Endodermal cell (in vitro differentiated cells): ENCODE data around the gene COL1A1. TPM values are rescaled to one million over a fixed set of nuclear protein-coding genes. Genes with fewer than 3 reads are reported as not detected.

Experiments used
- DNase-seq: peaks from one replicate; pipeline ENCODE4 v3.0.0-alpha.2; 2017
- H3K27ac ChIP-seq: 2 replicates; pipeline ENCODE4 v1.5.1; 2013; ENCODE audit warnings: mild to moderate bottlenecking, low read depth, low read length, moderate library complexity
- H3K27me3 ChIP-seq: 2 replicates; pipeline ENCODE4 v1.6.1; 2013; ENCODE audit warnings: mild to moderate bottlenecking, low read length, moderate library complexity; ENCODE audit not compliant: insufficient read depth, control insufficient read depth, poor library complexity, severe bottlenecking
- H3K36me3 ChIP-seq: 2 replicates; pipeline ENCODE4 v1.7.0; 2013; ENCODE audit warnings: mild to moderate bottlenecking, low read length, moderate library complexity; ENCODE audit not compliant: control insufficient read depth, insufficient read depth
- H3K4me1 ChIP-seq: one replicate; pipeline ENCODE4 v1.7.0; 2013; ENCODE audit warnings: low read length; ENCODE audit not compliant: control insufficient read depth, insufficient read depth
- H3K4me3 ChIP-seq: 2 replicates; pipeline ENCODE4 v1.5.1; 2013; ENCODE audit warnings: mild to moderate bottlenecking, low read length, moderate library complexity
- H3K9ac ChIP-seq: 2 replicates; pipeline ENCODE4 v1.6.1; 2013; ENCODE audit warnings: mild to moderate bottlenecking, low read length, moderate library complexity; ENCODE audit not compliant: poor library complexity, severe bottlenecking; ENCODE audit errors: extremely low read depth
- H3K9me3 ChIP-seq: 2 replicates; pipeline ENCODE4 v1.6.1; 2013; ENCODE audit warnings: mild to moderate bottlenecking, low read length, moderate library complexity; ENCODE audit not compliant: control insufficient read depth
- H3K27ac Mint-ChIP-seq: 2 replicates; pipeline ENCODE4 v1.8.0; 2020; ENCODE audit warnings: mixed read lengths
- H3K27me3 Mint-ChIP-seq: 2 replicates; pipeline ENCODE4 v1.8.0; 2021; ENCODE audit warnings: mild to moderate bottlenecking, mixed read lengths; ENCODE audit not compliant: insufficient read depth
- H3K36me3 Mint-ChIP-seq: 2 replicates; pipeline ENCODE4 v1.8.0; 2020; ENCODE audit warnings: low read depth, mixed read lengths
- H3K4me1 Mint-ChIP-seq: 2 replicates; pipeline ENCODE4 v1.8.0; 2020; ENCODE audit warnings: mixed read lengths
- H3K4me3 Mint-ChIP-seq: 2 replicates; pipeline ENCODE4 v1.8.0; 2020; ENCODE audit warnings: mild to moderate bottlenecking, moderate library complexity, mixed read lengths
- H3K9me3 Mint-ChIP-seq: 2 replicates; pipeline ENCODE4 v1.8.0; 2020; ENCODE audit warnings: mild to moderate bottlenecking, mixed read lengths
- WGBS, 2 experiments: methylation state at CpG; one replicate each; pipeline versions ENCODE4 v1.1.5 to v1.1.7; 2013; ENCODE audit warnings: missing lambda C conversion rate in 2 of 2, mixed read lengths in 1 of 2; ENCODE audit not compliant: insufficient coverage in 1 of 2, insufficient read length in 1 of 2; 5-methylcytosine and 5-hydroxymethylcytosine counted together
- total RNA-seq, 2 donors: library from RNA; stranded (reverse); fragmentation: NEBNext Ultra II Directional in 1 of 2; extraction: Animal tissue kit (Norgen Biotek cat#: 25700) in 1 of 2; gene quantifications; 2 replicates in 1 of 2; 3 replicates in 1 of 2; pipeline ENCODE4 v1.2.1, GENCODE V29; 2021
- TF ChIP-seq, protein P1 (sequence below): fragments of 200-600 bp; sonication (generic); conservative IDR thresholded peaks from 2 replicates; pipeline ENCODE4 v1.5.0; 2021; ENCODE audit warnings: antibody characterized with exemption, mild to moderate bottlenecking

COL1A1 gene
- total RNA-seq, 2 donors from 2014 or later: 62.2 to 85.6 TPM

DNA sequence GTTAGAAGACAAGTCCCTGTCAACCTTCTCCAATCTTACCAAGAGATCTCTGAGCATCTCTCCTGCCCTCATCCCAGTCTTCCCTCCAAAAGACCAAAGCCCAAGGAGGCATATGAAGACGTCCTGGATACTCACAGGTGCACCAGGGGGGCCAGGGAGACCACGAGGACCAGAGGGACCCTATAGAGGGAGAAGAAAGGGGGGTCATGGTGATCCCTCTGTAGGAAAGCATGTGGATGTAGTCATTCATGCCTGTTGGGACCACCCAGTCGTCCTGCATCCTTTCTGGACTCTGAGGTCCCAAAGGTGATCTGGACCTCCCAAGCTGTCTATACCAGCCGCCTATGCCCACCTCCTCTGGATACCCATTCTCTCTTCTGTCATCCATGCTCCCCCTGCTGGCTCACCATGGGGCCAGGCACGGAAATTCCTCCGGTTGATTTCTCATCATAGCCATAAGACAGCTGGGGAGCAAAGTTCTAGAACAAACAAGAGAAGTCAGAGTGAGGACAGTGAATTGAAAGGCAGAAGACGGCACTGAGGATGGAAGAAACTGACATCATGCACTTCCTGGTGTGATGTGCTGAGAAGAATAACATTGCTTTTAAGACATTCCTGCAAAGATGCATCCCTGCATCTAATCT lies 3.3 kb downstream of the COL1A1 start:
- Histone ChIP-seq H3K27me3 (peaks cover 23% of the 10 kb centered on the region), H3K4me1 (no peaks in the 10 kb centered on the region), H3K27ac (no peak overlapping the region), H3K36me3 (peaks cover 3% of the 10 kb centered on the region), H3K9ac (no peak overlapping the region), H3K9me3 (no peaks in the 10 kb centered on the region), H3K4me3 (no peak overlapping the region)
- Mint-ChIP-seq H3K9me3 (no peaks in the 10 kb centered on the region), H3K36me3 (peaks cover 20% of the 10 kb centered on the region), H3K4me1 (peaks cover 8% of the 10 kb centered on the region), H3K27ac (no peak overlapping the region), H3K4me3 (peak overlapping the region; percentile 72), H3K27me3 (peaks cover 27% of the 10 kb centered on the region)
- peak; percentile 89 for DNase-seq
- TF ChIP-seq, protein P1, sequence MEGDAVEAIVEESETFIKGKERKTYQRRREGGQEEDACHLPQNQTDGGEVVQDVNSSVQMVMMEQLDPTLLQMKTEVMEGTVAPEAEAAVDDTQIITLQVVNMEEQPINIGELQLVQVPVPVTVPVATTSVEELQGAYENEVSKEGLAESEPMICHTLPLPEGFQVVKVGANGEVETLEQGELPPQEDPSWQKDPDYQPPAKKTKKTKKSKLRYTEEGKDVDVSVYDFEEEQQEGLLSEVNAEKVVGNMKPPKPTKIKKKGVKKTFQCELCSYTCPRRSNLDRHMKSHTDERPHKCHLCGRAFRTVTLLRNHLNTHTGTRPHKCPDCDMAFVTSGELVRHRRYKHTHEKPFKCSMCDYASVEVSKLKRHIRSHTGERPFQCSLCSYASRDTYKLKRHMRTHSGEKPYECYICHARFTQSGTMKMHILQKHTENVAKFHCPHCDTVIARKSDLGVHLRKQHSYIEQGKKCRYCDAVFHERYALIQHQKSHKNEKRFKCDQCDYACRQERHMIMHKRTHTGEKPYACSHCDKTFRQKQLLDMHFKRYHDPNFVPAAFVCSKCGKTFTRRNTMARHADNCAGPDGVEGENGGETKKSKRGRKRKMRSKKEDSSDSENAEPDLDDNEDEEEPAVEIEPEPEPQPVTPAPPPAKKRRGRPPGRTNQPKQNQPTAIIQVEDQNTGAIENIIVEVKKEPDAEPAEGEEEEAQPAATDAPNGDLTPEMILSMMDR: peak; percentile 84
- 65 to 75% methylated on average over 6 to 7 of the region's 7 CpGs for WGBS, 2 experiments

DNA sequence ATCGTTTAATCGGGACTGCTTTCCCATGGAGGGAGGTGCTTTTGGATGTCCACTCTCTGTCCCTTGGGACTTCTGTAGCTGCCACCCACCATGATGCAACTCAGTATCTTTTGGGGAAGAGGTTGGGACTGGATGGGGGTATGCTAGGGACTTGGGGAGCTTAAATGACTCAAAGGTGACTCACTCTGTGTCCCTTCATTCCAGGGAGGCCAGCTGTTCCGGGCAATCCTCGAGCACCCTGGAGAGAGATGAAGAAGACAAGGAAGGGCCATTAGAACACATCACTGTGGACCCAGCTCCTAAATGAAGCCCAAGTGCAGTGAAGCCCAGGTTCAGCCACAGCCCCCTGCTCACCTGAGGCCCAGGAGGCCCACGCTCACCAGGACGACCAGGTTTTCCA lies 4.6 kb downstream of the COL1A1 start:
- no peak overlapping the region for H3K27ac ChIP-seq
- Mint-ChIP-seq H3K36me3 (peaks cover 20% of the 10 kb centered on the region), H3K27me3 (peaks cover 13% of the 10 kb centered on the region), H3K27ac (no peak overlapping the region), H3K9me3 (no peaks in the 10 kb centered on the region), H3K4me3 (no peak overlapping the region), H3K4me1 (peaks cover 8% of the 10 kb centered on the region)
- TF ChIP-seq, protein P1: no peak
- H3K9me3 ChIP-seq: no peaks in the 10 kb centered on the region
- H3K4me1 ChIP-seq: no peaks in the 10 kb centered on the region
- no peak overlapping the region for H3K4me3 ChIP-seq
- WGBS, 2 experiments: 89 to 92% methylated on average over 2 to 6 of the region's 6 CpGs
- H3K9ac ChIP-seq: no peak overlapping the region
- no peak for DNase-seq
- H3K36me3 ChIP-seq: peaks cover 9% of the 10 kb centered on the region
- peaks cover 12% of the 10 kb centered on the region for H3K27me3 ChIP-seq

DNA sequence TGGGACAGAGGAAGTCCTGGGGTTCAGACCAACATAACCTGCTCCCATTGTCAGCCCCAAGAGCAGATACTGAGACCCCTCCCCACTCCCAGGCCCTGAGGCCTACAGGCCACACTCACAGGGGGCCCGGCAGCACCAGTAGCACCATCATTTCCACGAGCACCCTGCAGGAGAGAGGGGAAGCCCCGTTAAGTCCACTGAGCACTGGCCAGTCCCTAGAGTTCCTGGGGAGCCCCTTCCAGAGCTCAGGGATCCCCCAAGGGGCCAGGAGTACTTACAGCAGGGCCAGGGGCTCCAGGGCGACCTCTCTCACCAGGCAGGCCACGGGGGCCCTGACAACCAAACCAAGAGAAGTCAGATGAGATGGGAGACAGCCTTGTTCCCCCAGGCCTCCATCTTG lies 5.4 kb downstream of the COL1A1 start:
- H3K27ac ChIP-seq: no peak overlapping the region
- H3K27me3 ChIP-seq: peaks cover 4% of the 10 kb centered on the region
- H3K36me3 Mint-ChIP-seq: peaks cover 20% of the 10 kb centered on the region
- H3K27ac Mint-ChIP-seq: no peak overlapping the region
- H3K9me3 Mint-ChIP-seq: no peaks in the 10 kb centered on the region
- no peak for DNase-seq
- H3K4me3 ChIP-seq: no peak overlapping the region
- no peak overlapping the region for H3K4me3 Mint-ChIP-seq
- no peaks in the 10 kb centered on the region for H3K9me3 ChIP-seq
- 83 to 89% methylated on average over 2 to 5 of the region's 5 CpGs for WGBS, 2 experiments
- H3K4me1 ChIP-seq: no peaks in the 10 kb centered on the region
- H3K4me1 Mint-ChIP-seq: peaks cover 4% of the 10 kb centered on the region
- H3K9ac ChIP-seq: no peak overlapping the region
- peaks cover 5% of the 10 kb centered on the region for H3K27me3 Mint-ChIP-seq
- H3K36me3 ChIP-seq: peaks cover 9% of the 10 kb centered on the region
- TF ChIP-seq, protein P1: no peak
